ENCODE data around the gene CDYL2.
A peak's percentile ranks its signal among the peaks of the same experiment; 100 is the strongest.

The CDYL2 gene

GRCh38 chr16:80586476-80586875 lies 217.9 kb downstream of the CDYL2 start:
- DNase-seq, result no peak

DNA sequence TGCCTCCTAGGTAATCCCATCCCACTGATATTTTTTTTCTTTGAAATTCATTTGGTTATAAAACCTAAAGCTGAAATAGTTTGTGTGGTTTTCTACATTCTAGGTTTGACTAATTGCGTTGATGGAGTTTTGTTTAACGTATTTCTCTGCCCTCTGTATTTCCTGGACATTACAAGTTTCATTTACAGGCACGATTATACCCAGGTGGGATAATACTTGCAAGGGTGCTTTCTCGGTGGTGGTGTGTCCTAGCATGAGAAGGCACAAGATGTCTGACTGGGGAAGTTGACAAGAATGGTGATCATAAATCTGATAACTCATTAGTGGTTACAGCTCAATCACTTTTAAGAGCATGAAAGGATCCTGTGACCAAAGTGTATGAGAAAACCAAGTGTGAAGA lies 218.6 kb downstream of the CDYL2 start:
- no peak for DNase-seq

GRCh38 chr16:80583466-80583865 lies 220.9 kb downstream of the CDYL2 start:
- no peak for DNase-seq

DNA sequence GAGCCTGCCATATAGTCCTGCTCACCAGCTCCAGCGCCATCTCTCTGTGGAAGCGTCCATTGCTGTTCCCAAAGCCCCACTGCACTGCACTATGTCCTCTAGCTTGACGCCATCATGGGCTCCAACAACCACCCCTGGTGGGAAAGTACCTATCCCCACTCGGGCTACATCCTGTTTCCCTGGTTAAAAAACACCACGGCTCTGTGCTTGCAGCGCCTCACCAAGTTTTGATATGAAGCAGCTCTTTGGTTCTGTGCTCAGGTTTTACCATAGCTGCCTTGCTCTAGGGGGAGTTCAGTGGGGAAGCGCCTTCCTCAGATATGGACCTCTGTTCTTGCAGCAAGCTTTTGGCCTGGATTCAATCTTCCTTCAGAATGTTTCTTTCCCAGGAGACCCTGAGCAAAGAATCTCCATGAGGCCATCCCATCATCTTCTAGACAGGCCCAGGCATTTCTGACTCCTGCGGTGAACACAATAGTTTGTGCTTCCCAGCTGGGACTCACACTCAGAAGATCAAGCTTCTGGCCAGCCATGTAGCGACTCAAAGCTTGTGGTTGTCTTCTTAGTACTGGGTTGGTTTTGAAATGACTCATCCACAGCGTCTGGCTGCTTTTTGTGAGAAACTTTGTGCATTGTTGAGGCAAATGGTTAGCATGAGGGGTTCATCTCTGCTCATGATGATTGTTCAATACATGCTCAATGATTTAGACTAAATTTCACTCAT lies 224.1 kb downstream of the CDYL2 start:
- DNase-seq, result no peak

- DNase-seq, result peak in 1 of 3 experiments; percentile 24
These were observed 226.7 kb downstream of the CDYL2 start for GRCh38 chr16:80577485-80578280.

- no peak for DNase-seq
These were observed 228.0 kb downstream of the CDYL2 start for GRCh38 chr16:80576343-80576912.

DNA sequence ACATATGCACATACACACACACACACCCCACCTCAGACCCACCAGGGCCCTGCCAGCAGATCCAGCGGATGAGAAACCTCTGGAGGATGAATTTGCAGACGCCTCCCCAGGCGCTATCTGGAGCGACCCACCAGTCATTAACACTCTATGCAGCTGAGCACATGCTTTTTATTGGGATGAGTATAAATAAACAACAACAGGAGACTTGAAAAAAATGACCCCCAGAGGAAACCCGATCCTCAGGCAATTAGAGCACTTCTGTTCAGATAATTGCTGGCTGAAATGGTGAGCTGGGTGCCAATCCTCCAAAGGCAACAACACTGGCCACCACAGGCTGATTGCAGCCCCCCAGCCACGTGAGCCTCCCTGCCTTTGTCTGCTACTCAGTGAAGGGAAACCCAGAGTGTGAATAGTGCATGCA lies 230.7 kb downstream of the CDYL2 start:
- DNase-seq, result peak in 2 of 3 experiments; percentile 52 to 88

DNA sequence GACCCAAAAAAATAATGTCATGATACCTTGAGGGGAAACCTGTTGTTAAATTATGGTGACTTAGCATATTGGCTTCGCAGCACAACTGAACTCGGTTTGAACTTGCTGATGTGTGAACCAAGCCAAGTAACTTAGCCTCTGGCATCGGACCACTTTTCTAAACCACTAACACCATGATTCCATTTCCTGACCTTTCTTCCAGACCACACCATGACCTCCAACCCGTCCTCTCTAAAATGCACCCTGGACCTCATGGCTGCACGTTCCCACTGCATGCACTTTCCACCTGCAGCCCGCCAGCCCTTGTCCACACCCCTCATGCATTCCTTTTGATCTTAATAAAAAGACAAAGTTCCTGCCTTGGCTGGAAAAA lies 234.3 kb downstream of the CDYL2 start:
- DNase-seq, result no peak

DNA sequence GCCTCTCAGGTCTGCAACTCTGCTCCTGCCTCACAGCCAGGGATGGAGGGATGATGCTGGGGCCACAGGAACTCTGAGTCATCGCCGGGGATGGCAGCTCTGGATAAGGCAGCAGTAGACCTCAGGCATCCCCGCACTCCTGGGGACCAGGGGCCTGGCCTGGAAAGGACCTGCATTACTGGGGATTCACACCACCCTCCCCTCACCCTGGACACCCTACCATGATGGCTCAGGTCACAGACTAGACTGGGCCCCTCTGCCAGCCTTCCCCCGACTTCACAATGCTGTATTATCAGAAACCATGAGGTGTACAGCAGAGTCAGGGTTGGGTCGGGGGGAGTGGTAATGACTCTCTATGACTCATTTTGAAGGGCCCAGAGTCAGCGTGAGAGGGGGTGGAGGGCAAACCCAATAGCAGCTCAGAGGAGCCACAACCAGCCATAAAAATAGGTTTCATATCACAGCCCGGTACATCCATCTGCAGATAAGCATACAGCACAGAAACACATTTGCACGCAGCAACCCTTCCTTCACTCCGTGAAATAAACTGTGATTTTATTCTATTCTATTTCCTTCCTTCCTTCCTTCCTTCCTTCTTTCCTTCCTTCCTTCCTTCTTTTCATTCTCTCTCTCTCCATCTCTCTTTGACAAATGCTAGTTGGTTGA lies 234.8 kb downstream of the CDYL2 start:
- DNase-seq, result no peak

DNA sequence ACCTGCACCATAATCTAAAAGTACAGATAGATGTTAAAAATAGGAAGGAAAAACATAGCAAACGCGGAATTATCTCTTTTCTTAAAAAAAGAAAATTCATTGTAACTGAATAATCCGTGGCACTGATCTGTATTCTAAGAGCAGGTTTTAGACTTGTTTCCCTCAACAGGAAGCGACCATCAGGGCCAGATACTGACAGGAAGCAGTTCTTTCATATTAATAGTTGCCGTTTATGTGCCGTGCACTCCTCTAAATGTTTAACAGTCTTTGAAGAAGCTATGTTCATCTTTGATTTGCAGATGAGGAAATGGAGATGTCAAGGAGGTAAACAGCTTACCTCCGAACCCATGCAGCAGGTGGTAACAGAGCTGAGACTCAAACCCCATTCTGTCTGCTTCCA lies 240.0 kb downstream of the CDYL2 start:
- DNase-seq, result no peak

DNA sequence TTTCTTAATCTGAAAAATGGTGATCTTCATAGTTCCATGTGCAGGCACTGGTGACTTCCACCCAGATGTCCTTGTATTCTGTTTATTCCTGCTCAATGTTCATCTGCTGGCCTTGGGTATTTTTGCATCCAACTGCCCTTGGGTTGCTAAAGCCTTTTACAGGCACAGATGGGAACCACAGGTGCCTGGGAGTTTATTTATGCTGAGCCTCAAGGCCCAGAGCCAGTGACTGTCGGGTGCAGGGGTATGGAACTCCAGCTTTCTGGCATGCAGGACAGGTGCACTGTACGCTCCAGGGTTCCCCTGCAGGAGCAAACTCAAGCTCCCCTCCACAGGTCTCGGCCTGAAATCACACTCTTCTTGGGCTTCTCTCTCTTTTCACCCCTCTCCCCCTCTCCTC lies 241.3 kb downstream of the CDYL2 start:
- no peak for DNase-seq

GRCh38 chr16:80559369-80559768 lies 245.0 kb downstream of the CDYL2 start:
- DNase-seq, result peak in 1 of 3 experiments; percentile 3

DNA sequence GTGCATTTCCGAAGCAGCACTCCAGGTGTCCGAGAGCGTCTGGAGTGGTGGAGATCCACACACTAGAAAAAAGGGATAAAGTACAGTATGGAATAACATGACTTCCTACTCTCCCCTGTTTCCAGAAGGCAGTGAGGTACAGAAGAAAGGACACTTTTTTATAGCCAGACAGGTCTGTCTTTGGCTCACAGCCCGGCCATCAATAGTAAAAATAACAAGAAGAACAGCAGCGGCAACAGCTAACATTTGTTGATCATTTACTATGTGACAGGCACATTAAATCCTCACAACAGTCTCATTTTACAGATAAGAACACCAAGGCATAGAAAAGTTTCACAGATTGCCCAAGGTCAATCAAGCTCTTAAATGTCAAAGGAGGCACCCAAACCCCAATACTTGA lies 247.4 kb downstream of the CDYL2 start:
- no peak for DNase-seq

DNA sequence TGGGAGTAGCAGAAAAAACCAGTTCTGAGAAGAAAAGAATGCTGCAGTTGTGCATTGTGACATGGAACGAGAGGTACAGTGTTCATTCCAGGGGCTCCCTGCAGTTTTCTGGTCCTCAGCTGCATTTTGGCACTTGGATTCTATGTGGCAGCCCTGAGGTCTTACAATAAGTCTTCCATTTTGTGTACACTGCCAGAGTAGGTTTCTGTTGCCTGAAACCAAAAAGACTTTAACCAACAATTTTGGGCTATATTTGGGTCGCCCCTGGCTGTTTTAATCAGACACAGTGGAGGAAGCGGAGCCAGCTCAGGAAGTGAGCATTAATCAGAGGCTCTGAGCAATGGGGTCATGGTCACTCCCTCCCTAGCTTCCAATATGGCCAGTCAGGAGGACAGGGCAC lies 247.9 kb downstream of the CDYL2 start:
- no peak for DNase-seq

DNA sequence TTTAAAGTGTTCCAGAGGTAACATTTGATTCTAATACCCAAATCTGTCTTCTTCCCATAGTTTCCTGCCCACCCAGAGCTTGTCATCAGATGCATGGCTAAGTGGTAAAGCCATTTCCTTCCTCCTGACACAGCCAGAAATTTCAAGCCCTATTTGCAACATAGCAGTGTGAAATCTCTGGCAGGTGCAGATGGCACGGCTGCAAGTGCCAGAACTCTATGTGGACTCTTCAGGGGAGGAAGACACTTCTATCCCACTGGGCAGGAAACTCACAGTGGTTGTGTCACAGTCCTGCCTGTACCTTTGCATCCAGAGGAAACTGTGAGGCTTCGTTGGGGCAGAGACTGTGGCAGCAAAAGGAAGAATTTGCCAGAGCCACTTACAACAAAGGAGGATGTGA lies 250.4 kb downstream of the CDYL2 start:
- no peak for DNase-seq

- no peak for DNase-seq
These were observed 252.1 kb downstream of the CDYL2 start for GRCh38 chr16:80552277-80552676.

All from NCI-H1417 (cell line).